ENCODE results near the gene NME2.
"Not testable (repeated sequence)": the region's sequence is repeated elsewhere in the genome, so short reads cannot be mapped to it uniquely, and the experiment has no call there.

The NME2 gene

DNA sequence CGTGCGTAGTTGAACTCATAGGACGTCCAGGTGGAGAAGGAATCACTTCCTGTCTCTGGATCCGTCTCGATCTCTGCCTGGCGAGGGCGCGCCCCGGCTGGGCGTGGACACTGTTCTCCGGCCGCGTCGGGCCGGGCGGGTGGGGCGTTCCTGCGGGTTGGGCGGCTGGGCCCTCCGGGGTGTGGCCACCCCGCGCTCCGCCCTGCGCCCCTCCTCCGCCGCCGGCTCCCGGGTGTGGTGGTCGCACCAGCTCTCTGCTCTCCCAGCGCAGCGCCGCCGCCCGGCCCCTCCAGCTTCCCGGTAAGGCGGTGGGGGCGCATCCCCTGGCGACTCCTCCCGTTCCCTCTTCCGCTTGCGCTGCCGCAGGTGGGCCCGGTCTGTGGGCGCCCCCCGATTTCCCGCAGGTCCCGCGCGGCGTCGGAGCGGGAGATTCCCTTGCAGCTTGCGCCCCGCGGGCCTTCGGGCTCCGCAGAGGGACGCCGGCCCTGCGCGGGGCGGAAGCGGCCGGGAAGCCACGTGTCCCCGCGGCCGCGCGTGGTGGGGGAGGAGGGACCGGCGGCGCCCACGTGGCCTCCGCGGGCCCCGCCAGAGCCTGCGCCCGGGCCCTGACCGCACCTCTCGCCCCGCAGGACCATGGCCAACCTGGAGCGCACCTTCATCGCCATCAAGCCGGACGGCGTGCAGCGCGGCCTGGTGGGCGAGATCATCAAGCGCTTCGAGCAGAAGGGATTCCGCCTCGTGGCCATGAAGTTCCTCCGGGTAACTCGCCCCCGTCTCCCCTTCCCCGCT, at the start of gene NME2:
Gene NME2, plus strand, starts transcription at position 214 of the 789 bp plus-strand sequence. Its CDS starts 420 bp downstream, at position 634.
- peak; percentile 45 for DNase-seq (ENCODE audit: low read depth, low spot score)

DNA sequence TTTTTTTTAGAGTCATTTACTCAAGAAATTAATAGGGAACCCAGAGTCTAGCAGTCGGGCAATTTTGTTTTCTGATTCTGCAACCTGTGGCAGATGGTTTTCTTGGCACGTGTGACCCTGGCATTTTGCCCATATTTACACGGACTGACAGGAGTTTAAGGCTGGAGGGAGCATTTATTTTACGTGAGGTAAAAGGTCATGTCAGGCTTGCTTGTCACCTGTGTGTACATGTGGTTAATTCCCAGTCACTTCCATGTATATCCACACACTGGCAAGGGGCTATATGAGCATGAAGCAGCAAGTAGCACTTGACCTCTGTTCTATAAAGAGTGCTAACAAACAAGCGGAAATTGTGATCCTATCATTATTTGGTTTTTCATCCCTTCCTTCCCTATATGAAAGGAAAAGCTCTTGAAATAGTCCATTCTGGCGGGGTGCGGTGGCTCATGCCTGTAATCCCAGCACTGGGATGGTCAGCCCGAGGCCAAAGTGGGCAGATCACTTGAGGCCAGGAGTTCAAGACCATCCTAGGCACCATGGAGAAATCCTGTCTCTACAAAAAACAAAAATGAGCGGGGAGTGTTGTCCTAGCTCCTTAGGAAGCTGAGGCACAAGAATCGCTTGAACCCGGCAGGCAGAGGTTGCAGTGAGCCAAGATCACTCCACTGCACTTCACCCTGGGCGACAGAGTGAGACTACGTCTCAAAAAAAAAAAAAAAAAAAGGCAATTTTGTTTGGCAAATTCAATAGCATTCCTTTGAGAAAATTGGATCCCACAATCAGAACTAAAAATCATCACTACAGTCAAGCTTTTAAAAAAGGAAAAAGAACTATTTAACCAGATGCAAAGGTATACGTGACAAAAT, 47.6 kb upstream of the NME2 start:
- DNase-seq (ENCODE audit: low read depth, low spot score), result no peak

- peak; percentile 38 for DNase-seq (ENCODE audit: low read depth, low spot score)
Measured at GRCh38 chr17:51119415-51120356, 46.5 kb upstream of the NME2 start.

GRCh38 chr17:51120357-51120738, 45.9 kb upstream of the NME2 start:
- DNase-seq (ENCODE audit: low read depth, low spot score), result no peak

DNA sequence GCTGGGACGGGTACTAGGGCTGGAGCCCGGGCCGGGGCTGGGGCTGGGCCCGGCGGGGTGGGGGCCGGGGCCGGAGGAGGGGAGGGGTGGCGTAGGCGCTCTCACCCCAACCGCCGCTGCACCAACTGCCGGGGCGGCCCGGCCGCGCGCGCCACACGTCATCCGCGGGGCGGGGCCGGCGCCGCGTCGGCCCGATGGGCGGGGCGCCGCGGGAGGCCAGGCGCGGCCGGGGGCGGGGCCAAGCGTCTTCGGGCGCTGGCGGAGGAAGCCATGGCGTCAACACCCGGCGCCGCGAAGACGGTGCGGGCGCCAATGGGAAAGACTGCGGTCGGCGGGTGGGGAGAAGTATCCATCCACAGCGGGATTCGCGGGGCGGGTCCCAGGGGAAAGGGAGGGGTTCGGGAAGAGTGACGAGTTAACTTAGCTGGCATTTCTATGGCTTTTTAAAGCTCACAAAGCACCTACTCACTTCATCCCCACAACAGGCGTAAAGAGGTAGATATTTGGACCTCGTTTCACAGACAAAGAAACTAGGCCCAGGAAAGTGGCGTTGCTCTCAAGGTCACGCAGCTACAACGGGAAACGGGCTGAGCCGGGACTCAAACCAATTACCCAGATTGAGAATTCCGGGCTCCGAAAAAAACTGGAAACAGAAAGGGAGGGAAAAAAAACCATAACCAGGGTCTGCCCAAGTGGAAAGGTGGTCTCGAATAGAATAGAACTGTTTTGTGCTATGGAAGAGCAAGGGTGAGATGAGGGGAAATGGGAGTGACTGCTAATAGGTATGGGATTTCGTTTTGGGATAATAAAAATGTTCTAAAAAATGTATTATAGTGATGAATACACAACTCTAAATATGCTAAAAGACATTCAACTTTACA, 45.2 kb upstream of the NME2 start, which contains the start of gene SPAG9:
Gene SPAG9, minus strand, starts transcription at position 130 of the 881 bp plus-strand sequence. CDS start 212 bp downstream, outside the sequence.
- peak; percentile 45 for DNase-seq (ENCODE audit: low read depth, low spot score)

- DNase-seq (ENCODE audit: low read depth, low spot score), result peak; percentile 30
Measured at GRCh38 chr17:51121620-51122472, 44.4 kb upstream of the NME2 start.

DNA sequence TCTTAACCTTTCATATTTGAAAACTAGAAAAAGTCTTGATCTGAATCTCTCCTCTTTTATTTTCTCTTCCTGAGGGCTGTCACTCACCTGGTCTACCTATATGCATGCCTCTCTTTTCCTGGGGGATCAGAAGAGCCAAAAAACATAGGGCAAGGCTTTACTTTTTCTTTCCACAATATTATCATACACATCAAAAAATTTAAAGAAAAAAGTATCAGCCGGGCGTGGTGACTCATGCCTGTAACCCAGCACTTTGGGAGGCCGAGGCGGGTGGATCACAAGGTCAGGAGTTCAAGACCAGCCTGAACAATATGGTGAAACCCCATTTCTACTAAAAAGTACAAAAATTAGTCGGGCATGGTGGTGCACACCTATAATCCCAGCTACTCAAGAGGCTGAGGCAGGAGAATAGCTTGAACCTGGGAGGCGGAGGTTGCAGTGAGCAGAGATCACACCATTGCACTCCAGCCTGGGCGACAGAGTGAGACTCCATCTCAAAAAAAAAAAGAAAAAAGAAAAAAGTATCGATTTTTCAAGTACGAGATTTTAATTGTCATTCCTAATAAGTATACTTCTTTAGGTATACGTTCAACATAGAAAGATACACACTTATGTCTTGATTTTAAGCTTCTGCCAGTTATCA, 43.6 kb upstream of the NME2 start:
- DNase-seq (ENCODE audit: low read depth, low spot score), result not testable (repeated sequence)

DNA sequence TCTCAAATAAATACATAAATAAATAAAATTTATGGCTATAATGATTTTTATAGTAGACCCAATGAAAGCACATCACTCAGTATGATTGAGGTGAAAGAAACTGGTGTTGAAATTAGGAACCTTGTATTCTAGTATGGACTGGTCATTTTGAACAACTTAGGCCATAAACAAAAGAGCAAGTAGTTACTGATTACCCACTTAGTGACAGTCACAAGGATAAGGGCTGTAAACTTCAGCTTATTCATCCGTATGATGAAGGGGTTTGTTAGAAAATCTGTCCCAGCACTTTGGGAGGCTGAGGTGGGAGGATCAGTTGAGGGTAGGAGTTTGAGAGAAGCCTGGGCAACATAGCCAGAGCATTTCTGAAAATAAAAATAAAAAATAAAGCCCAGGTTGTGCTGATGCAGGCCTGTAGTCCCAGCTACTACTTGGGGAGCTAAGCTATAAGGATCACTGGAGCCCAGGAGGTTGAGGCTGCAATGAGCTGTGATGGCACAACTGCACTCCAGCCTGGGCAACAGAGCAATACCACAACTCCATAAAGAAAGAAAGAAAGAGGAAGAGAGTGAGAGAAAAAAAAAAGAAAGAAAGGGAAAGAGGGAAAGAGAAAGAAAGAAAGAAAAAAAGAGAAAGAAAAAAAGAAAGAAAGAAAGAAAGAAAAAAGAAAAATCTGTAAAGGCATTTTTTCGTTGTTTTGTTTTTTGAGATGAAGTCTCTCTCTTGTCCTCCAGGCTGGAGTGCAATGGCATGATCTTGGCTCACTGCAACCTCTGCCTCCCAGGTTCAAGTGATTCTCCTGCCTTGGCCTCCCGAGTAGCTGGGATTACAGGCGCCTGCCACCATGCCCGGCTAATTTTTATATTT, 41.3 kb upstream of the NME2 start:
- DNase-seq (ENCODE audit: low read depth, low spot score), result no peak

- no peak for DNase-seq (ENCODE audit: low read depth, low spot score)
Measured at GRCh38 chr17:51128076-51128475, 38.1 kb upstream of the NME2 start.

GRCh38 chr17:51132964-51133319, 33.3 kb upstream of the NME2 start:
- no peak for DNase-seq (ENCODE audit: low read depth, low spot score)

DNA sequence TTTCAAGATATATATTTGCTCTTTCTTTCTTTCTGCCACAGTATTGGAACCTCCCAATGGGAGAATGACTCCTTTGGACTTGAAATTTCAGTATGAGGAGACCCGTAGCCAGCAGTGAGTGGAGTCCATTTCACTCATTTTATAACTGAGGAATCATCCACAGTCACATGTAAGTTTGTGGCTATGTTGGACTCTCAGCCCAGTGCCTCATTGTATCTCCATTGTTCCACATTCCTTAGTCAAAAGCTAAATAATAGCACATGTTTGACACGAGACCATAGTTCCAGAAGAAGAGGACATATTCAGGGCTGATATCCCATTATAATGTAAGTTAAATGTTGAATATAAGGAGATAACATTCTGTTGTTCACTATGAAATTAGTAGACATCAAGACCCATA, 32.8 kb upstream of the NME2 start:
- no peak for DNase-seq (ENCODE audit: low read depth, low spot score)

- DNase-seq (ENCODE audit: low read depth, low spot score), result no peak
Measured at GRCh38 chr17:51135956-51136355, 30.3 kb upstream of the NME2 start.

DNA sequence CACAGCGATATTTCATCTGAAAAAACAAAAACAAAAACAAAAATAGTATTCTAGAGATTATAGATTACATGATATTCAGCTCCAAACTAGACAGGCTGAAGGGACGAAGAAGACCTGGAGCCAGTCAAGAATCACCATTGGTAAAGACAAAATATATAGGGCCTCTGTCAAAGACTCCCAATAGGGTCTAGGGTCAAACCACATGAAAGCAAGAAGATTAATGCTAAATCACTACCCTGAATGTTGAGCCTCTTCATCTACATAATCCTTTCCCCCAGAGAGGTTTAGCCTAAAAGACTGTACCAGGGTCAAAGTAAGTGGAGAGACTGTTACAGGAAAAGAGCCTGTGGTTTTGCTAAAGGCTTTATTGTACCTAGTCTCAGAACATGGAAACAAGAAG, 23.6 kb upstream of the NME2 start:
- no peak for DNase-seq (ENCODE audit: low read depth, low spot score)

DNA sequence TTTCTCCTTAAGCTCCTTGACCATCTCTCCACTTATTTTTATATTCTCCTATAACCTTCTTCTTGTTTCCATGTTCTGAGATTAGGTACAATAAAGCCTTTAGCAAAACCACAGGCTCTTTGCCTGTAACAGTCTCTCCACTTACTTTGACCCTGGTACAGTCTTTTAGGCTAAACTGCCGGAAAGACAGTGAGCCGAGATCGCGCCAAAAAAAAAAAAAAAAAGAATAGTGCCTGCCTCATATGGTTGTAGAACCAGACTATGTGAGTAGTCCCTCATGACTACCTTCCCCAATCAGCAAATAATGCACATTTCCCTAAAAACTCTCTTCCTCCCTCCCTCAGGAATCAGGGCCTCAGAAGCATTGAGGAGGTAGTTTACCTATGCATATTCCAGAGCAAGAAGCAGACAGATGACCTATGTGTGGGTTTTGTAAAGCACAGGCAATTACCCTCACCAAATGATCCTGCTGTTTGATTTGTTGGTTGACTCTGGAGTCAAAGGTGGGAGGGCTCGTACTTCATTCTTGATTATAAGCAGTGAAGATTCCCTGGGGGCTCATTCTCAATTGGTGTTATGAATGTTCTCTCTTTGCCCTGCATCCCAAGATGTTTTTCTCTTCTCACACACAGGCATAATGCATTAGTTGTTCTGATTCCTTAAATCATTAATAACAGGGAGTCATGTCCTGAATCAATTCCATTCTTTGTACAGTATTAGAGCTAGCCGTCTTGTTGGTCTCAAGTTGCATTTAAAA, 21.8 kb upstream of the NME2 start:
- no peak for DNase-seq (ENCODE audit: low read depth, low spot score)

DNA sequence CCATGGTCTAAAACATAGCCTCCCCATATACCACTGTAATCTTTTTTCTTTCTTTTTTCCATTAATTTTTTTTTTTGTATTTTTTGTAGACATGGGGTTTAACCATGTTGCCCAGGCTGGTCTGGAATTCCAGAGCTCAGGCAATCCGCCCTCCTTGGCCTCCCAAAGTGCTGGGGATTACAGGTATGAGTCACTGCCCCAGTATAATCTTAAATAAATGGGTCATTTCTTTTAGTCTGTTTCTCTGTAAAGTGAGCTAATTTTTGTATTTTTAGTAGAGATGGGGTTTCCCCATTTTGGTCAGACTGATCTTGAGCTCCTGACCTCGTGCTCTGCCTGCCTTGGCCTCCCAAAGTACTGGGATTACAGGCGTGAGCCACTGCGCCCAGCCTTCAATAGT, 18.6 kb upstream of the NME2 start:
- DNase-seq (ENCODE audit: low read depth, low spot score), result no peak

DNA sequence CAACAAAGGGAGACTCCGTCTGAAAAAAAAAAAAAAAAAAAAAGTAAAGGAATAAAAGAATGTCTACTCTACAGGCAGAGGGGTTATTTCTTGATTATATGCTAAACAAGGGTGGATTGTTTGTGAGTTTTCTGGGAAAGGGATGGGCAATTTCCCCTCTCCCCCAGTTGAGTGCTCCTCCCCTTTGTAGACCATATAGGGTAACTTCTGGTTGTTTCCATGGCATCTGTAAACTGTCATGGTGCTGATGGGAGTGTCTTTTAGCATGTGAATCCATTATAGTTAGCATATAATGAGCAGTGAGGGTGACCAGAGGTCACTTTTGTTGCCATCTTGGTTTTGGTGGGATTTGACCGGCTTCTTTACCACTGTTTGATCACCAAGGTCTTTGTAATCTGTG, 17.0 kb upstream of the NME2 start:
- no peak for DNase-seq (ENCODE audit: low read depth, low spot score)

DNA sequence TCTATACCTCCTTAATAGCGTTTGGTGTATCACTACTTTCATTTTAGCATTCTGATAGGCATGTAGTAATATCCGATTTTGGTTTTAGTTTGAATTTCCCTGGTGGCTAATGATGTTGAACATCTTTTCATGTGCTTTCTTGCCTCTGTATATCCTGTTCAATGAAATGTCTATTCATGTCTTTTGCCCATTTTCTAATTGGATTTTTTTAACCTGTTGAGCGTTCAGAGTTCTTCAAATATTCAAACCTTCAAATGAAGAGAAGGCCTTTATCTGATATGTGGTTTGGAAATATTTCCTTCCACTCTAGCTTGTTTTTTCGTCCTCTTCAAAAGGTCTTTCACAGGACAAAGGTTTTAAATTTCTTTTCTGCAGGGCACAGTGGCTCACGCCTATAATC, 15.3 kb upstream of the NME2 start:
- DNase-seq (ENCODE audit: low read depth, low spot score), result no peak
